Right kidney (tissue), 1 donor: ENCODE results near the gene LRMDA.
"Not testable (repeated sequence)": the region's sequence is repeated elsewhere in the genome, so short reads cannot be mapped to it uniquely, and the experiment has no call there.

Experiments
- DNase-seq: peaks from one replicate; pipeline ENCODE4 v3.0.0-alpha.2; 2016

The LRMDA gene

DNA sequence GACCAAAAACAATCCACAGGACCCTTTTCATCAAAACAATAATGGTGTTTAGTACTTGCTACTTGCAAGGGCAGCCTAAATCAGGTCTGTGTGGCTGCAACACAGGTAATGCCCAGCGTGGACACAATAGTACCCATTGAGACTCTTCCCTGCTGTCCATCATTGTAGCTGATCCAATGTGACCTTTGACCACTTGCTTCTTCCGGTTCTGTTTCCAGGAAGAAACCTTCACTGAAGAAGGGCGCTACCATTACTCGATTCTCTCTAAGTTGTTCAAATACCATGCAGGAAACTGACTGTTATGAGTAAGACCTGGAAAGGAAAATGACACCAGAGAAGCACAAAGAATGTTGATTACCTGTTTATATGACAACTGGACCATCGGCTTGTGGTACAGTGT, 1128.9 kb downstream of the LRMDA start:
- DNase-seq: no peak

DNA sequence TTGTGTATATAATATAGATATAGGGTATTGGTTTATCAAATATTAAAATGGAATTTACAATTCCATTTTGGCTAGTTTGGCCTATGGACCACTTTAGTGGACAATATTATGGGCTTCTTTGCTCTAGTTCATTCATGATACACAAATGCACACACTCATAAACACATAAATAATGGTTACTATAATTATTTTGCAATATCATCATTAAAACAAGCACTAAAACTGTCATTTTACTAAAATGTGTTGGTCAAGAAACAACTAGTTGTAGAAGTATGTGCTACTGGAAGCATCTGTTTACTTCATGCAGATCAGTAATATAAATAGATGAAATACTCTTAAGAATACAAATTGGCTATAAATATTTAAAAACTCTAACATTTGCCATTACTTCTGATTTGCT, 1131.9 kb downstream of the LRMDA start:
- no peak for DNase-seq

DNA sequence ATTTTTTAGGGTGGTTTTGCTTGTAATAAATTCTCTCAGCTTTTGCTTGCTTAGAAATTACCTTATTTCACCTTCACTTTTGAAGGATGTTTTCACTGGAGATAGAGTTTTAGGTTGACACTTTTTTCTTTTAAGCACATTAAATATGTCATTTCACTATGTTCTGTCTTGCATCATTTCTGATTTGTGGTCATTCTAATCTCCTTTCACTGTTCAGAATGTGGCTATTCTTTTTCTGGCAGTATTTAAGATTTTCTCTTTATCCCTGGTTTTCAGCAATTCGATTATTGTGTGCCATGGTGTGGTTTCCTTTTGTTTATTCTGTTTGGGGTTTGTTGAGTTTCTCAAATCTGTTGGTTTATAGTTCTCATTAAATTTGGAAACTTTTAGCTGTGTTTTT, 1140.6 kb downstream of the LRMDA start:
- no peak for DNase-seq

DNA sequence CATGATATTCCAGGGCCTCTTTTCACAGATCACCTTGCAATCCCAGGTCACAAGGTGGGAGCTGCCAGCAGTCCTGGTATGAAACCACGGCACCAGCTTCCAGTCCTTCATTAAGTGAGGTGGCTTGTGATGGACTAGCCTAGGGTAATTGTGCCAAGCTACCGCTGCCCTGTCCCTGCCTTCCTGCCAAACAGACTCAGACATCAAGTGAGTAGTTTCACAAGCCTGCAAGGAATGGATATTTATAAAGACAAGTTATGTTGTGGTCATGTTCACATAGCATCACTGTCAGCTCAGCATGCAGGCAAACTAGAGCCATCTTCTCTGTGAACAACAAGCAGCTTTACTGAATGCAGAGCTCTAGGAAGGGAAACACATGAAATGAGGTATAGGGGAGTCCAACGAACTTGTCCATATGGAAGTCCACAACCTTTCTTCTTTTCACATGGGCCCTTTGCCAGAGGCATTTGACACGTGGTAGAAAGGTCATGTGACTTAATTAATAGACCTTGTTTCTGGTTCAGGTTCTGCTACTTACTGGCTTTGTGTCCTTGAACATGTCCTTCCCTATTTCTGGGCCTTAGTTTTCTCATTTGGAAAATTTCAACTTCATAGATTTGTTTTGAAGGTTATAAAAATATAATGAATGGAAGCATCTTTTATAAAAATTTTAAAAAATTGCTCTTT, 1145.0 kb downstream of the LRMDA start:
- no peak for DNase-seq

DNA sequence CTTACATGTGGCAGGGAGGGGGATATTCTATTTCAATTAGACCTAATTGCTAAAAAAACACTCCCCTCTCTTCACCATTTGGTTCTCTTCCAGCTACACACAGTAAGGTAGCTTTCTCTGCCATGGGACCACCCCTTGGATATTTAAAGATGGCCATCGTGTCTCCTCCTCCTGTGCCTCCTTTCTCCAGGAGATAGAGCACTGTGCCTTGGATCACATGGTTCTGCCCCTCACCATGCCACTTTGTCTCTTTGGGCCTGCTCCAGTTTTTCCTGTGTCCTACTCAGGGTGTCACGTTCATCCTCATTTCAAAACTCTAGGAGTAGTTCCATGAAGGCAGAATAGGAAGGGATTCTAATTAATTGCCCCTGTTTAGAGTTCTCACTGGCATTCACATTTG, 1146.0 kb downstream of the LRMDA start:
- no peak for DNase-seq

DNA sequence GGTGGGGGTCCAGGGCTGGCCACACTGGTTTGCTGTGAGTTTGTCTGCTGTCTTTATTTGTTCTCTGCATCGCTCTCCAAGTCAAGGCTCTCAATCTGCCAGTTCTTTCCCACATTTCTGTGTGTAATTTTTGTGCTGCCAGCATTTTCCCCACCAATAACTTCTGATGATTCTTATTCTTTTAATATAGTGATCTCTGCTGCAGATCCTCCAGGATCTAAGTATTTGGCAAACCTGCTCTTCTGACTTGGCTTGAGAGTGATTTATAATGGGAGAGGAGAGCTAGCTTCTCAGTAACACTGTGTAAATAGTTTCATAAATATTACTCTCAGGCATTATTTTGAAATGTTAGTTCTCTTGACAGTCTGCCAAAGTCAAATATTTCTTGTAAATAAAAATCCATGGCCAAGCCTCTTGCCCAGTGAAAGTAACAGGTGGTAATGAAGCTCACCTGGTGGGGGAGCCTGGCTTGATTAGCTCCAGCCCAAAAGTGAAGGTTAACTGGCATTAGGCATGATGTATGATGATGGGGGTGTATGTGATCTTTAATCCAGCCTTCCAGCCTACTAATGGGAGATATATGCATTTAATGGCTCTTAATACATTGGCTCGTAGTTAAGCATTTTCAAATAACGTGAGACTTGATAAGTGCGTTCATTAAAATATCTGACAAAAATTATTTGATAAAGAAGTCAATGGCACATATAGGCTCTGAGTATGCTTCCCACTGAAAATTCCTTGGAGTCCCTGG, 1150.3 kb downstream of the LRMDA start:
- no peak for DNase-seq

DNA sequence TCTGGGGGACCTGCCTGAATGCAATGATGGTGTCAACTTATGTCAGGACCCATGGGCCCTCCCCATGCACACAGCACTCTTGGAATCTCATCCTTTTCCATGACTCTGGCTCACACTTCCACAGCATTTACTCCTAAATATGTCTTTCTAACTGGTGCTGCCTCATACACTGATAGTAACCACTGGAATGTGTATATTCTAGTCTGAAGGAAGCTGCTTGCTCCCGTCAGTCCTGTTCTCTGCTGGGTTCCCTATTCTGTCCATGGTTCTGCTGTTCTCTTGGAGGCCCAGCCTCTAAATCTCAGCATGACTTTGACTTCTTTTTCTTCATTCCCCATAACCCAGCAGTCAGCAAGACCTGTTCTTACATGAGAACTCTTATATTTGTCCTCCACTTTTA, 1151.1 kb downstream of the LRMDA start:
- no peak for DNase-seq

DNA sequence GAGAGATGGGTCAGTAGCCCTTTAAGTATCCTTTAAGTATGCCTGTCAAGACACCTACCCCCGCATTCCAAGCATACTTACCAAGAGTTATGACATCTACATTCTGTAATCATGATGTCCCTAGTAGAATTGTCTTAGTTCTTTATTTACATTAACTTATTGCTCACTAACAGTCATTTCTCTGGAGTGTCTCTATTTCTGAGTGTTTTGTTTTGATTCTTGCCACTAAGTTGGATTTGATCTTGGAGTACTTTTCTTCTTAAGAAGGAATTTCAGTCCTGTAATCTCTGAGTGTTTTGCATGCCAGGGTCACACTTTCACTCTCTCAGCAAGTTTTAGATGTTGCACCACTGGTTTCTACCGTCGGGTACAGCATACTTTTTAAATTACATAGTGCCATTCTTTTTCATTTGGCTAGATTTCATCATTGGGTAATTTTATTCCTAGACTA, 1152.3 kb downstream of the LRMDA start:
- DNase-seq: no peak

DNA sequence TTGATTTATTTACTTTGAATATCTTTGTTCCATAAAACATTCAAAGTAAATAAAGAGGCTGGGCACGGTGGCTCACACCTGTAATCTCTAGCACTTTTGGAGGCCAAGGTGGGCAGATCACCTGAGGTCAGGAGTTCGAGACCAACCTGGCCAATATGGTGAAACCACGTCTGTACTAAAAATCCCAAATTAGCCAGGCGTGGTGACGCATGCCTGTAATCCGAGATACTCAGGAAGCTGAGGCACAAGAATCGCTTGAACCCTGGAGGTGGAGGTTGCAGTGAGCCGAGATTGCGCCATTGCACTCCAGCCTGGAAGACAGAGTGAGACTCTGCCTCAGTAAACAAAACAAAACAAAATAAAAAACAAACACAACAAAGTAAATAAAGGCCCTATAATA, 1153.0 kb downstream of the LRMDA start:
- not testable (repeated sequence) for DNase-seq
